NCI-H748 (cell line): Measurements from ENCODE around the gene DLL4.

Experiments
- DNase-seq: peaks from one replicate; lab custom pipeline; 2025; ENCODE audit not compliant: unreplicated experiment; lab: John Stamatoyannopoulos, UW

DLL4 gene

GRCh38 chr15:40986820-40987219 is 57.7 kb downstream of the DLL4 start:
- DNase-seq = no peak

- DNase-seq = no peak
Measured at GRCh38 chr15:40988156-40988555, 59.0 kb downstream of the DLL4 start.
